Measurements from ENCODE around the gene LAPTM5. TPM values are rescaled to one million over a fixed set of nuclear protein-coding genes. Genes with fewer than 3 reads are reported as not detected.

Gene LAPTM5
- total and polyA plus RNA-seq, 2 donors (not counting 3 experiments of a cell fraction or from before 2014, with no cell fraction given): 83.4 to 95.2 TPM

DNA sequence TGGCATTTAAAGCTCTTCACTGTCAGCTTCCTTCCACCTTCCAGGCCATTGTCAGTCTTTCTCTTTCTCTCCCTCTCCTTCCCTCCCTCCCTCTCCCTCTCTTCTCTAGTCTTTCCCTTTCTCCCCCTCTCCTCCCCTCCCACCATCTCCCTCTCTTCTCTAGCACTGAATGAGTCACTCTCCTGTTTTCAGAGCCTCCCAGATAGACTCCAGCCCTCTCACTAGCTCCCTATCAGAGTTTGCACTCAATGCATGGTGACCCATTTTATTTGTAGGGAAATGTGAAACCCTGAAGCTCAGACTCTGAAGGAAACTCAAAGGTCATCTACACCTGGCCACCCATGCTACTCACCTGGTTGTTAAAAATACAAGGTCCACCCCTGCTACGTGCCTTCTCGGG lies 29.8 kb downstream of the LAPTM5 start:
- TF ChIP-seq FOS (IDR thresholded peaks at IDR 0.05; ENCODE audit: borderline replicate concordance, insufficient read depth, low read length): peak; percentile 32
- no peak for TF ChIP-seq GATA2 (IDR thresholded peaks at IDR 0.05; ENCODE audit: insufficient read depth, insufficient read length, low read depth, low read length)
- Histone ChIP-seq H4K20me1 (replicated peaks; ENCODE audit: control insufficient read depth, extremely low read depth, insufficient read depth, low read length) (no peaks in the 10 kb centered on the region), H3K27ac (ENCODE audit: insufficient read depth, low read depth, low read length) (no peak overlapping the region), H3K9me3 (replicated peaks; ENCODE audit: control insufficient read depth, insufficient read depth, low read length) (no peaks in the 10 kb centered on the region), H3K4me1 (ENCODE audit: control insufficient read depth, extremely low read depth, insufficient read depth, low read length) (no peaks in the 10 kb centered on the region), H3K4me2 (ENCODE audit: insufficient read depth, low read length) (no peak overlapping the region), H3K36me3 (ENCODE audit: control insufficient read depth in 2 of 2, extremely low read depth in 1 of 2, insufficient read depth in 2 of 2, low read length in 2 of 2) (no peaks in the 10 kb centered on the region), H3K27me3 (ENCODE audit: control insufficient read depth in 2 of 2, insufficient read depth in 2 of 2, low read length in 2 of 2) (no peaks in the 10 kb centered on the region), H3K79me2 (ENCODE audit: control insufficient read depth, insufficient read depth, low read length) (no peaks in the 10 kb centered on the region), H2AFZ (ENCODE audit: low read depth, low read length) (no peak overlapping the region), H3K9ac (replicated peaks; ENCODE audit: extremely low read depth, insufficient read depth, low read length) (no peak overlapping the region), H3K4me3 (replicated peaks in 1 of 3; ENCODE audit: insufficient read depth in 1 of 3, low read depth in 1 of 3, low read length in 3 of 3) (no peak overlapping the region), H3K9me1 (replicated peaks; ENCODE audit: control insufficient read depth, extremely low read depth, insufficient read depth, low read length) (no peaks in the 10 kb centered on the region)
- CTCF ChIA-PET: interaction anchor here (0.7 to 6.4 kb wide), 10 partner anchors 9 to 183 kb away, joined by 3 to 100 read pairs (median 4); no protein-coding TSS in a partner anchor
- intact Hi-C loops (cut with micrococcal nuclease) (no loop called here), dilution Hi-C loops (cut with MboI; ENCODE audit: extremely low pct_ligation_motif_present, low sequenced_read_pairs) (no loop called here)
- BruUV-seq (replicated peaks): no TSS peak
- POLR2A ChIA-PET: interaction anchor here (1.2 kb wide), 1 partner anchor 56 kb away, joined by 3 read pairs; no protein-coding TSS in a partner anchor
- DNase-seq (ENCODE audit: low read depth, low spot score) (peak; percentile 35), FAIRE-seq (no peak)

DNA sequence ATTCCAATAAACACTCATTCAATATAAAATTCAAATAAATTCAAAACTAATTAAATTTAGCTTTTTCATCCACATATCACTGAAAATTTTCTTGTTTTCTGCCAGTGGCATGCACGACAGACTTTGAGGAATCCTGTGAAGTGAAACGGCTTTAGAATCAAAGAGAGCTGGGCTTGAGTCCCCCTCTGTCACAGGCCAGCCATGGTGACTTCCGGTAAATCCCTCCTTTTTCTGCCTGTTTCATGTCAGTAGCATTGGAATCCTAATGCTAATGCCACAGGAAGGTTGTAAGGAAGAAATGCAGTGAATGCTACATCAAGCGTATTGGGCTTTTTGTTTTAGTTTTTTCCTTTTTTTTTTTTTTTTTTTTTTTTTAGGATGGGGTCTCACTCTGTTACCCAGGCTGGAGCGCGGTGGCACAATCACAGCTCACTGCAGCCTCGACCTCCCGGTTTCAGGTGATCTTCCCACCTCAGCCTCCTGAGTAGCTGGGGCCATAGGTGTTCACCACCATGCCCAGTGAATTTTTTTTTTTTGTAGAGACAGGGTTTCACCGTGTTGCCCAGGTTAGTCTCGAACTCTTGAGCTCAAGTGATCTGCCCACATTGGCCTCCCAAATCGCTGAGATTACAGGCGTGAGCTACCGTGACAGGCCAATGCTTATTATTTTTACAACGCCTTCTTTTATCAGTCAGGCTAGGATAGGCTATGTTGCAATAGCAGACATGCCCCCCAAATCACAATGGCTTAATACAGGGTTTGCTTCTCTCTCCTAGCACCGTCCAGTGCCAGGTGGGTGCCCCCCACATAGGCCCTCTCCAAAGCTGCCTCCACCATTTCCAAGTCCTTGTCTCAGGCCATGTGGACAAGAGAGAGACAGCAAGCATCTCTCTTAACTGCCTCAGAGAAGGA lies 30.5 kb downstream of the LAPTM5 start:
- Histone ChIP-seq H3K36me3 (ENCODE audit: control insufficient read depth in 2 of 2, extremely low read depth in 1 of 2, insufficient read depth in 2 of 2, low read length in 2 of 2) (no peaks in the 10 kb centered on the region), H3K79me2 (ENCODE audit: control insufficient read depth, insufficient read depth, low read length) (no peaks in the 10 kb centered on the region), H4K20me1 (replicated peaks; ENCODE audit: control insufficient read depth, extremely low read depth, insufficient read depth, low read length) (no peaks in the 10 kb centered on the region), H3K9ac (replicated peaks; ENCODE audit: extremely low read depth, insufficient read depth, low read length) (no peak overlapping the region), H3K27ac (ENCODE audit: insufficient read depth, low read depth, low read length) (no peak overlapping the region), H3K27me3 (ENCODE audit: control insufficient read depth in 2 of 2, insufficient read depth in 2 of 2, low read length in 2 of 2) (no peaks in the 10 kb centered on the region), H3K4me3 (replicated peaks in 1 of 3; ENCODE audit: insufficient read depth in 1 of 3, low read depth in 1 of 3, low read length in 3 of 3) (no peak overlapping the region), H2AFZ (ENCODE audit: low read depth, low read length) (no peak overlapping the region), H3K4me2 (ENCODE audit: insufficient read depth, low read length) (no peak overlapping the region), H3K9me1 (replicated peaks; ENCODE audit: control insufficient read depth, extremely low read depth, insufficient read depth, low read length) (no peaks in the 10 kb centered on the region), H3K4me1 (ENCODE audit: control insufficient read depth, extremely low read depth, insufficient read depth, low read length) (no peaks in the 10 kb centered on the region), H3K9me3 (replicated peaks; ENCODE audit: control insufficient read depth, insufficient read depth, low read length) (no peaks in the 10 kb centered on the region)
- TF ChIP-seq POLR2A (IDR thresholded peaks at IDR 0.05; ENCODE audit: low read depth, low read length): no peak
- TF ChIP-seq, protein P1, sequence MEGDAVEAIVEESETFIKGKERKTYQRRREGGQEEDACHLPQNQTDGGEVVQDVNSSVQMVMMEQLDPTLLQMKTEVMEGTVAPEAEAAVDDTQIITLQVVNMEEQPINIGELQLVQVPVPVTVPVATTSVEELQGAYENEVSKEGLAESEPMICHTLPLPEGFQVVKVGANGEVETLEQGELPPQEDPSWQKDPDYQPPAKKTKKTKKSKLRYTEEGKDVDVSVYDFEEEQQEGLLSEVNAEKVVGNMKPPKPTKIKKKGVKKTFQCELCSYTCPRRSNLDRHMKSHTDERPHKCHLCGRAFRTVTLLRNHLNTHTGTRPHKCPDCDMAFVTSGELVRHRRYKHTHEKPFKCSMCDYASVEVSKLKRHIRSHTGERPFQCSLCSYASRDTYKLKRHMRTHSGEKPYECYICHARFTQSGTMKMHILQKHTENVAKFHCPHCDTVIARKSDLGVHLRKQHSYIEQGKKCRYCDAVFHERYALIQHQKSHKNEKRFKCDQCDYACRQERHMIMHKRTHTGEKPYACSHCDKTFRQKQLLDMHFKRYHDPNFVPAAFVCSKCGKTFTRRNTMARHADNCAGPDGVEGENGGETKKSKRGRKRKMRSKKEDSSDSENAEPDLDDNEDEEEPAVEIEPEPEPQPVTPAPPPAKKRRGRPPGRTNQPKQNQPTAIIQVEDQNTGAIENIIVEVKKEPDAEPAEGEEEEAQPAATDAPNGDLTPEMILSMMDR (IDR thresholded peaks at IDR 0.05; ENCODE audit: extremely low read depth in 1 of 2, insufficient read depth in 1 of 2, low read depth in 1 of 2, low read length in 2 of 2): no peak
- no peak for TF ChIP-seq FOS (IDR thresholded peaks at IDR 0.05; ENCODE audit: borderline replicate concordance, insufficient read depth, low read length)
- no peak for TF ChIP-seq EZH2 (IDR thresholded peaks at IDR 0.05; ENCODE audit: borderline replicate concordance, low read depth, low read length, severe bottlenecking)
- no TSS peak for BruUV-seq (replicated peaks)
- intact Hi-C loops (cut with micrococcal nuclease) (no loop called here), dilution Hi-C loops (cut with MboI; ENCODE audit: extremely low pct_ligation_motif_present, low sequenced_read_pairs) (no loop called here)
- ChIA-PET POLR2A (interaction anchor here (1.2 kb wide), 1 partner anchor 56 kb away, joined by 3 read pairs; no protein-coding TSS in a partner anchor), CTCF (interaction anchor here (0.7 to 6.4 kb wide), 10 partner anchors 8 to 183 kb away, joined by 3 to 100 read pairs (median 4); no protein-coding TSS in a partner anchor)
- no peak for FAIRE-seq
- no peak for DNase-seq (ENCODE audit: low read depth, low spot score)
